ENCODE results near the gene IFIT3.
A peak's percentile ranks its signal among the peaks of the same experiment; 100 is the strongest.

IFIT3 gene

DNA sequence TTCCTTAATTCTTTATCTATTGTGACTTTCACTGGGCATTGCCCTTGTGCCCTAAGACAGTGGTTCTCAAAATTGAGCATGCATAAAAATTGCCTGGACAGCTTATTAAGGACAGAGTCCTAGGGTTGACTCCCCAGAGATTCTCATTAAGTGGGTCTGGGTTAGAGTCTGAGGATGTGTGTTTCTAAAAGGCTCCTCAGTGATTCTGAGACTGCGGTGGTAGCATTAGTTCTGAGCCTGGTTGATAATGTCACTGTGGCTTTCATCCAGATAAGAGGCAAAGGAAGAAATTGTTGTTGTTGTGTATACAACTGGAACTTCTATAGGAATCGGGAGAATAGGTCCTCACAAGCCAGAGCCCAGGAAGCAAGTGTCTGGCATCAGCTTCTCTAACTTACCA, 24.6 kb upstream of the IFIT3 start:
- peaks cover 22% of the 10 kb centered on the region for H3K4me1 ChIP-seq (ENCODE audit: insufficient read depth, low read length, poor library complexity, severe bottlenecking)
- H3K9ac ChIP-seq (ENCODE audit: low read depth, low read length, poor library complexity, severe bottlenecking), result peak overlapping the region; percentile 79
- no peaks in the 10 kb centered on the region for H3K9me2 ChIP-seq (replicated peaks; ENCODE audit: low read depth, low read length)
- no peaks in the 10 kb centered on the region for H3K27me3 ChIP-seq (ENCODE audit: insufficient read depth, low read length, poor library complexity, severe bottlenecking)
- peak overlapping the region; percentile 77 for H3K4me2 ChIP-seq (ENCODE audit: low read depth, low read length, poor library complexity, severe bottlenecking)
- peaks cover 4% of the 10 kb centered on the region; the same call in 1 of the 2 replicates for H3K9me3 ChIP-seq (ENCODE audit: insufficient read depth, low read depth, low read length)
- no peak for TF ChIP-seq EZH2phosphoT487 (IDR thresholded peaks at IDR 0.05; ENCODE audit: borderline replicate concordance)
- TF ChIP-seq, protein P1, sequence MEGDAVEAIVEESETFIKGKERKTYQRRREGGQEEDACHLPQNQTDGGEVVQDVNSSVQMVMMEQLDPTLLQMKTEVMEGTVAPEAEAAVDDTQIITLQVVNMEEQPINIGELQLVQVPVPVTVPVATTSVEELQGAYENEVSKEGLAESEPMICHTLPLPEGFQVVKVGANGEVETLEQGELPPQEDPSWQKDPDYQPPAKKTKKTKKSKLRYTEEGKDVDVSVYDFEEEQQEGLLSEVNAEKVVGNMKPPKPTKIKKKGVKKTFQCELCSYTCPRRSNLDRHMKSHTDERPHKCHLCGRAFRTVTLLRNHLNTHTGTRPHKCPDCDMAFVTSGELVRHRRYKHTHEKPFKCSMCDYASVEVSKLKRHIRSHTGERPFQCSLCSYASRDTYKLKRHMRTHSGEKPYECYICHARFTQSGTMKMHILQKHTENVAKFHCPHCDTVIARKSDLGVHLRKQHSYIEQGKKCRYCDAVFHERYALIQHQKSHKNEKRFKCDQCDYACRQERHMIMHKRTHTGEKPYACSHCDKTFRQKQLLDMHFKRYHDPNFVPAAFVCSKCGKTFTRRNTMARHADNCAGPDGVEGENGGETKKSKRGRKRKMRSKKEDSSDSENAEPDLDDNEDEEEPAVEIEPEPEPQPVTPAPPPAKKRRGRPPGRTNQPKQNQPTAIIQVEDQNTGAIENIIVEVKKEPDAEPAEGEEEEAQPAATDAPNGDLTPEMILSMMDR (conservative IDR thresholded peaks at IDR 0.05; ENCODE audit: low read length), result no peak
- H3K4me3 ChIP-seq (ENCODE audit: low read length, poor library complexity, severe bottlenecking), result peak overlapping the region; percentile 78
- H3K36me3 ChIP-seq (ENCODE audit: insufficient read depth, low read length), result no peaks in the 10 kb centered on the region
- no peaks in the 10 kb centered on the region for H3F3A ChIP-seq (ENCODE audit: low read depth)
- H4K20me1 ChIP-seq (ENCODE audit: insufficient read depth, low read length, poor library complexity, severe bottlenecking), result no peaks in the 10 kb centered on the region
- H3K79me2 ChIP-seq (ENCODE audit: insufficient read depth, low read length), result 0 out of 2 replicates have a peak, but pooled peaks cover 17% of the 10 kb centered on the region
- H2AFZ ChIP-seq (ENCODE audit: low read length), result 0 out of 2 replicates have a peak overlapping the region, but pooled peaks have one; percentile 8

DNA sequence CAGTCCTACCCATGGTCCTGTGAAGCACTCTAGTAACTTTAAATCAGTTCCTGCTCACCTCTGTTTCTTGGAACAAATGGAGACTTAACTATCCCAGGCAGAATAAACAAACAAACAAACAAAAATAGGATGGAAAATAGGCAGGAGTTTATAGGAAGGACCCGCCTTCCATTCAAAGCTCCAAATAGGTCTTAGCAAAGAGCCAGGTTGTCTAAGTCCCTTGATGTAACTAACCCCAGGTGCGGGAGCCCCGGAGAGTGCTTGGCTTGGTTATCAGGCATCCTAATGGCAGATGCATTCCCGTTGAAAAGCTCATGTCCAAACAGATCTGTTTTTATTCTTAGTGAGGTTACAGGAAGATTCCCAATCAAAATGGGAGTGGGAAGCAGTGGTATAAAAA, 23.8 kb upstream of the IFIT3 start:
- no peak for TF ChIP-seq EZH2phosphoT487 (IDR thresholded peaks at IDR 0.05; ENCODE audit: borderline replicate concordance)
- TF ChIP-seq, protein P1 (conservative IDR thresholded peaks at IDR 0.05; ENCODE audit: low read length), result 0 out of 2 replicates have a peak, but pooled peaks have one; percentile 13
- Histone ChIP-seq H3K36me3 (ENCODE audit: insufficient read depth, low read length) (no peaks in the 10 kb centered on the region), H3K27me3 (ENCODE audit: insufficient read depth, low read length, poor library complexity, severe bottlenecking) (no peaks in the 10 kb centered on the region), H3K4me1 (ENCODE audit: insufficient read depth, low read length, poor library complexity, severe bottlenecking) (peaks cover 22% of the 10 kb centered on the region), H3K4me3 (ENCODE audit: low read length, poor library complexity, severe bottlenecking) (peak overlapping the region; percentile 78), H3K9me3 (ENCODE audit: insufficient read depth, low read depth, low read length) (peaks cover 4% of the 10 kb centered on the region; the same call in 1 of the 2 replicates), H3K4me2 (ENCODE audit: low read depth, low read length, poor library complexity, severe bottlenecking) (peak overlapping the region; percentile 77), H3K9me2 (replicated peaks; ENCODE audit: low read depth, low read length) (no peaks in the 10 kb centered on the region), H3F3A (ENCODE audit: low read depth) (no peaks in the 10 kb centered on the region), H3K9ac (ENCODE audit: low read depth, low read length, poor library complexity, severe bottlenecking) (peak overlapping the region; percentile 12), H4K20me1 (ENCODE audit: insufficient read depth, low read length, poor library complexity, severe bottlenecking) (no peaks in the 10 kb centered on the region), H2AFZ (ENCODE audit: low read length) (no peak overlapping the region), H3K79me2 (ENCODE audit: insufficient read depth, low read length) (0 out of 2 replicates have a peak, but pooled peaks cover 17% of the 10 kb centered on the region)

DNA sequence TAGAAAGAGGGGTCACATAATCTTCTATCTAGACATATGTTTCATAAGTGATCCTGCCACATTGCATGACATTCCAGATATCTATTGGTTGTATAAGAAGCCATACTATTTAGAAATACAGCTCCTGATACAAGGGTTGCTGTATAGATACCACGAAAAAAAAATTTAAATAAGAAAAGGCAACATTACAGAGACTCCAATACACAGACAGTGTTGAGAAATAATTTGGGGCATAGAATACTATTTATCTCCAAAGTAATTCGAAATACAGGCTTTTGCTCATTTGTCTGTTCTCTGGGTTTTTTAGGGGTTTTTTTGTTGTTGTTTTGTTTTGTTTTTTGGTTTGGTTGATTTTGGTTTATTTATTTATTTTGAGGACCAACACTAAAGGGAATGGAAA, 23.4 kb upstream of the IFIT3 start:
- Histone ChIP-seq H3K9me2 (replicated peaks; ENCODE audit: low read depth, low read length) (no peaks in the 10 kb centered on the region), H3K4me2 (ENCODE audit: low read depth, low read length, poor library complexity, severe bottlenecking) (peak overlapping the region; percentile 77), H3K36me3 (ENCODE audit: insufficient read depth, low read length) (no peaks in the 10 kb centered on the region), H3K27me3 (ENCODE audit: insufficient read depth, low read length, poor library complexity, severe bottlenecking) (no peaks in the 10 kb centered on the region), H4K20me1 (ENCODE audit: insufficient read depth, low read length, poor library complexity, severe bottlenecking) (no peaks in the 10 kb centered on the region), H2AFZ (ENCODE audit: low read length) (no peak overlapping the region), H3K9ac (ENCODE audit: low read depth, low read length, poor library complexity, severe bottlenecking) (peak overlapping the region; percentile 12), H3K4me1 (ENCODE audit: insufficient read depth, low read length, poor library complexity, severe bottlenecking) (peaks cover 22% of the 10 kb centered on the region), H3K9me3 (ENCODE audit: insufficient read depth, low read depth, low read length) (peaks cover under 1% of the 10 kb centered on the region; the same call in 1 of the 2 replicates), H3F3A (ENCODE audit: low read depth) (no peaks in the 10 kb centered on the region), H3K4me3 (ENCODE audit: low read length, poor library complexity, severe bottlenecking) (no peak overlapping the region), H3K79me2 (ENCODE audit: insufficient read depth, low read length) (0 out of 2 replicates have a peak, but pooled peaks cover 17% of the 10 kb centered on the region)
- no peak for TF ChIP-seq EZH2phosphoT487 (IDR thresholded peaks at IDR 0.05; ENCODE audit: borderline replicate concordance)
- TF ChIP-seq, protein P1 (conservative IDR thresholded peaks at IDR 0.05; ENCODE audit: low read length), result no peak

All from Loucy (cell line).